K562 (cell line): ENCODE results near the gene ANKLE2. TPM values are rescaled to one million over a fixed set of nuclear protein-coding genes. Genes with fewer than 3 reads are reported as not detected.

Source experiments
- CEBPG ChIP-seq, 3 experiments: fragments of 200-800 bp in 1 of 3; sonication (Bioruptor generic) in 1 of 3; sonication (generic) in 1 of 3; formaldehyde crosslinking in 1 of 3; IDR thresholded peaks in 2 of 3; conservative IDR thresholded peaks in 1 of 3; 2 replicates each; pipeline versions ENCODE4 v1.6.1 to v1.8.0; 2016 to 2022; ENCODE audit warnings: missing compliant biosample characterization in 2 of 3, missing genetic modification characterization in 2 of 3, mild to moderate bottlenecking in 1 of 3, missing genetic modification reagents in 1 of 3
- CHD7 ChIP-seq: fragments of 200-600 bp; sonication (generic); IDR thresholded peaks from one replicate; pipeline ENCODE4 v1.6.1; 2012; ENCODE audit warnings: mild to moderate bottlenecking, low read depth, low read length, inconsistent platforms
- DNMT1 ChIP-seq: fragments of 450-650 bp; IDR thresholded peaks from 2 replicates; pipeline ENCODE4 v1.6.1; 2016; ENCODE audit warnings: antibody characterized with exemption, mild to moderate bottlenecking
- HES1 ChIP-seq: fragments of 450-650 bp; IDR thresholded peaks from 2 replicates; pipeline ENCODE4 v1.6.1; 2016; ENCODE audit warnings: low read depth, mild to moderate bottlenecking, moderate library complexity
- MBD1 ChIP-seq: fragments of 250-450 bp; sonication (Bioruptor Pico); IDR thresholded peaks from 2 replicates; pipeline ENCODE4 v1.8.0; 2022; ENCODE audit warnings: inconsistent platforms
- NR2C1 ChIP-seq, 2 experiments: fragments of 450-650 bp; IDR thresholded peaks; 2 replicates each; pipeline ENCODE4 v1.6.1; 2017; ENCODE audit warnings: mild to moderate bottlenecking in 2 of 2, antibody characterized with exemption in 1 of 2, inconsistent platforms in 1 of 2, missing compliant biosample characterization in 1 of 2, missing genetic modification characterization in 1 of 2
- PTBP1 ChIP-seq: fragments of 200-400 bp; formaldehyde crosslinking; IDR thresholded peaks from 2 replicates; pipeline ENCODE4 v1.6.1; 2017; ENCODE audit warnings: low read depth, low read length
- RBM39 ChIP-seq: fragments of 200-400 bp; formaldehyde crosslinking; optimal IDR thresholded peaks from 2 replicates; pipeline ENCODE3; 2018; ENCODE audit warnings: low read depth, low read length
- SRSF9 ChIP-seq: fragments of 200-400 bp; formaldehyde crosslinking; IDR thresholded peaks from 2 replicates; pipeline ENCODE4 v1.6.1; 2017; ENCODE audit warnings: low read depth, low read length, borderline replicate concordance
- SUPT5H ChIP-seq: fragments of 450-650 bp; IDR thresholded peaks from 2 replicates; pipeline ENCODE4 v1.6.1; 2016
- ZNF695 ChIP-seq: fragments of 450-650 bp; formaldehyde crosslinking; IDR thresholded peaks from 2 replicates; pipeline ENCODE4 v1.4.0; 2020; ENCODE audit warnings: mild to moderate bottlenecking, moderate library complexity
- ZNF79 ChIP-seq: fragments of 250-450 bp; sonication (Bioruptor Pico); IDR thresholded peaks from 2 replicates; pipeline ENCODE4 v1.4.0; 2020; ENCODE audit warnings: low read depth, mild to moderate bottlenecking, moderate library complexity
- polyA plus RNA-seq, 8 experiments: library from polyadenylated mRNA; depleted of rRNA in 4 of 8; stranded (reverse) in 5 of 8; unstranded in 3 of 8; fragments of >200 nt; fragmentation: Nextera tagmentation in 2 of 8; fragmentation: Illumina TruSeq in 1 of 8; extraction: Ambion mirVana in 2 of 8; extraction: Trizol in 1 of 8; gene quantifications; 2 replicates each; pipeline versions ENCODE4 v1.2.1 to v1.2.3, GENCODE V29; 2011 to 2014; ENCODE audit warnings: inconsistent platforms in 1 of 8, missing spikeins in 1 of 8
- total RNA-seq, 7 experiments: library from RNA; depleted of rRNA in 6 of 7; stranded (reverse); fragments of >200 nt in 6 of 7; fragmentation: Illumina TruSeq in 2 of 7; extraction: Trizol in 2 of 7; gene quantifications; 2 replicates each; pipeline versions ENCODE4 v1.2.1 to v1.2.3, GENCODE V29; 2011 to 2021; ENCODE audit warnings: low replicate concordance in 1 of 7

The ANKLE2 gene
- total and polyA plus RNA-seq, 9 of the 15 experiments (the other 6 are each of a cell fraction or from before 2014, with no cell fraction given), result 3.2 to 57.7 (median 45.6) TPM

GRCh38 chr12:132715874-132716273 is 45.8 kb downstream of the ANKLE2 start (continued):
- TF ChIP-seq CHD7 (no peak), RBM39 (no peak), SUPT5H (no peak), HES1 (no peak), MBD1 (CRISPR knock-in tag) (no peak), NR2C1 (IDR thresholded peaks at IDR 0.05) (no peak), NR2C1 (tag; IDR thresholded peaks at IDR 0.05) (no peak), ZNF79 (CRISPR knock-in tag) (no peak), PTBP1 (no peak), SRSF9 (no peak), DNMT1 (no peak), CEBPG (CRISPR knock-in tag; IDR thresholded peaks at IDR 0.05) (no peak), CEBPG (tag; conservative IDR thresholded peaks at IDR 0.05 in 1 of 2, IDR thresholded peaks at IDR 0.05 in 1 of 2) (no peak), ZNF695 (CRISPR knock-in tag) (no peak)
